NCI-H2107 treated with DMSO at 0.1 percent for 48 hours (cell line): Measurements from ENCODE around the gene TMEFF2.

Source experiments
- DNase-seq: peaks from one replicate; lab custom pipeline; 2025; ENCODE audit not compliant: unreplicated experiment; lab: John Stamatoyannopoulos, UW

TMEFF2 gene

GRCh38 chr2:192184349-192184748 is 10.4 kb downstream of the TMEFF2 start:
- DNase-seq = no peak

GRCh38 chr2:192183296-192183695 is 11.4 kb downstream of the TMEFF2 start:
- DNase-seq = no peak

GRCh38 chr2:192166946-192167345 is 27.8 kb downstream of the TMEFF2 start:
- no peak for DNase-seq

- DNase-seq = no peak
These were observed 28.9 kb downstream of the TMEFF2 start for GRCh38 chr2:192165842-192166241.

GRCh38 chr2:192162392-192163042 is 32.2 kb downstream of the TMEFF2 start:
- DNase-seq = peak; percentile 67

- DNase-seq = no peak
These were observed 33.0 kb downstream of the TMEFF2 start for GRCh38 chr2:192161656-192162290.

GRCh38 chr2:192159736-192160135 is 35.0 kb downstream of the TMEFF2 start:
- DNase-seq = no peak

- DNase-seq = no peak
These were observed 35.5 kb downstream of the TMEFF2 start for GRCh38 chr2:192159208-192159607.

GRCh38 chr2:192157776-192158175 is 37.0 kb downstream of the TMEFF2 start:
- no peak for DNase-seq

GRCh38 chr2:192155511-192156118 is 39.1 kb downstream of the TMEFF2 start:
- DNase-seq = no peak

GRCh38 chr2:192153561-192153960 is 41.2 kb downstream of the TMEFF2 start:
- no peak for DNase-seq

GRCh38 chr2:192151853-192152252 is 42.9 kb downstream of the TMEFF2 start:
- peak; percentile 98 for DNase-seq

GRCh38 chr2:192150166-192150565 is 44.6 kb downstream of the TMEFF2 start:
- DNase-seq = no peak

- DNase-seq = no peak
These were observed 46.0 kb downstream of the TMEFF2 start for GRCh38 chr2:192148620-192149321.

GRCh38 chr2:192148241-192148619 is 46.5 kb downstream of the TMEFF2 start:
- DNase-seq = no peak

- no peak for DNase-seq
These were observed 48.4 kb downstream of the TMEFF2 start for GRCh38 chr2:192146069-192147015.

- no peak for DNase-seq
These were observed 49.2 kb downstream of the TMEFF2 start for GRCh38 chr2:192145496-192145895.

- no peak for DNase-seq
These were observed 54.4 kb downstream of the TMEFF2 start for GRCh38 chr2:192140236-192140839.

GRCh38 chr2:192139813-192140212 is 54.9 kb downstream of the TMEFF2 start:
- DNase-seq = no peak

GRCh38 chr2:192137451-192137850 is 57.3 kb downstream of the TMEFF2 start:
- no peak for DNase-seq
